Lower leg skin (tissue), 3 donors: ENCODE results near the gene SLC16A12.

Source experiments
- CTCF ChIP-seq, 3 donors: fragments of 450-650 bp; IDR thresholded peaks; one replicate each; pipeline ENCODE4 v1.5.1; 2016; ENCODE audit warnings: antibody characterized with exemption in 3 of 3, mild to moderate bottlenecking in 3 of 3, moderate library complexity in 2 of 3
- POLR2A ChIP-seq, 2 donors: fragments of 450-650 bp; IDR thresholded peaks; one replicate each; pipeline ENCODE4 v1.6.1; 2016 to 2017; ENCODE audit warnings: antibody characterized with exemption in 2 of 2, mild to moderate bottlenecking in 1 of 2, moderate library complexity in 1 of 2

- TF ChIP-seq POLR2A (IDR thresholded peaks at IDR 0.05) (no peak), CTCF (IDR thresholded peaks at IDR 0.05) (no peak)
These were observed 59.2 kb downstream of the SLC16A12 start for GRCh38 chr10:89476150-89476549.
